ENCODE measurements around the gene LRRK2.
"Not testable (repeated sequence)": the region's sequence is repeated elsewhere in the genome, so short reads cannot be mapped to it uniquely, and the experiment has no call there.

Gene LRRK2

DNA sequence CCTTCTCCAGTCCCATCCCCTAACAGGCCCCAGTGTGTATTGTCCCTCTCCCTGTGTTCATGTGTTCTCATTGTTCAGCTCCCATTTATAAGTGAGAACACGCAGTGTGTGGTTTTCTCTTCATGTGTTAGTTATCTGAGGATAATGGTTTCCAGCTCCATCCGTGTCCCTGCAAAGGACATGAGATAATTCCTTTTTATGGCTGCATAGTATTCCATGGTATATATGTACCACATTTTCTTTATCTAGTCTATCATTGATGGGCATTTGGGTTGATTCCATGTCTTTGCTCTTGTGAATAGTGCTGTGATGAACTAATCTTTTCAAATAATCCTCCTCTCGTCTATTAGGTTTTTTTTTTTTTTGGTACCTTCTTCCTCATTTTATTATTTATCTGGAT, 25.9 kb downstream of the LRRK2 start:
- DNase-seq, result not testable (repeated sequence)

DNA sequence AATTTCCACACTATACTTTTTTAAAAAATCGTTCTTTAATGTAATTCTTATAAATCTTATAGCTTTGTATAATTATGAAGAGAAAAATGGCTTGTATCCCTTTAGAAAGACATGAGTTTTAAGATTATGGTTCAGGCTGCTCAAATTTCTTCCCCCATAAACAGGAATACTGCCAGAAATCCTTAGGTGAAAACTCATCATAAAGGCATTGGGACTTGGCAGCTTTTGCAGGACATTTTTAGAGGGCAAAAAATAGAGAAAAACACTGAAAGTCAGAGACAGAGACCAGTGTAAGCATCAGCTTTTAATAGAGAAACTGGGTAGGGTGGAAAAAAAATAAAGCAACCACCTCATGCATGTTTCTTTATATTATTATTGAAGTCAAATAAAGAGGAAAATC, 29.1 kb downstream of the LRRK2 start:
- no peak for DNase-seq

DNA sequence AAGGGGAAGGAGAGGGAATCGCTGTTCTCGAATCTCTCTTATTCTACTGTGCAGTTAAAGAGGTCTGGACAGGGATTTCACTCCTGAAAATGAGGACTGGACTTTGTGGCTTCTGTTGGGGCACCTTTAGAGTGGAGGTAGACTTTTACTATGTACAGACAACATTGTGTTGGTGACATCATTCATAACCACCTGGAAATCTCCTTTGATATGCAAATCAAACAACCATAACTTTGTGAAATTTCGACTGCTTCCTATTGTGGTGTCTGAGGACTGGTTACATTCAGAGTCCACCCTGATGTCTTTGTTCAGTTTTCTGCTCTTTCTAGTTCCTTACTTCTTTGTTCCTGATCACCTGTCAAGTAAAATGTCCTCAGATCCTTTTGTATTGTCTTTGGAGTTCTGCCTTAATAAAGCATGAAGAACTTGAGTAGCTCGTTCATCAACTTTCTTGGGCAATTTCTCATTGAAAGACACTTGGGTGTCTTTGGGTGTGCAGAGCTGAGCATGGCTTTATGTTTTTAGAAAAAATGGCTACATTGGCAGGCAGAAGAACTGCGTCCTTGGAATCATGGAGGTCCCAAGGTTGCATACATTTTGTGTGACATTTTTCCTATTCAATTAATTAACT, 29.8 kb downstream of the LRRK2 start:
- no peak for DNase-seq

- DNase-seq, result no peak
Observed at GRCh38 chr12:40258371-40258770, 33.6 kb downstream of the LRRK2 start.

GRCh38 chr12:40261937-40262336, 37.1 kb downstream of the LRRK2 start:
- DNase-seq, result no peak

GRCh38 chr12:40262657-40263056, 37.9 kb downstream of the LRRK2 start:
- no peak for DNase-seq

DNA sequence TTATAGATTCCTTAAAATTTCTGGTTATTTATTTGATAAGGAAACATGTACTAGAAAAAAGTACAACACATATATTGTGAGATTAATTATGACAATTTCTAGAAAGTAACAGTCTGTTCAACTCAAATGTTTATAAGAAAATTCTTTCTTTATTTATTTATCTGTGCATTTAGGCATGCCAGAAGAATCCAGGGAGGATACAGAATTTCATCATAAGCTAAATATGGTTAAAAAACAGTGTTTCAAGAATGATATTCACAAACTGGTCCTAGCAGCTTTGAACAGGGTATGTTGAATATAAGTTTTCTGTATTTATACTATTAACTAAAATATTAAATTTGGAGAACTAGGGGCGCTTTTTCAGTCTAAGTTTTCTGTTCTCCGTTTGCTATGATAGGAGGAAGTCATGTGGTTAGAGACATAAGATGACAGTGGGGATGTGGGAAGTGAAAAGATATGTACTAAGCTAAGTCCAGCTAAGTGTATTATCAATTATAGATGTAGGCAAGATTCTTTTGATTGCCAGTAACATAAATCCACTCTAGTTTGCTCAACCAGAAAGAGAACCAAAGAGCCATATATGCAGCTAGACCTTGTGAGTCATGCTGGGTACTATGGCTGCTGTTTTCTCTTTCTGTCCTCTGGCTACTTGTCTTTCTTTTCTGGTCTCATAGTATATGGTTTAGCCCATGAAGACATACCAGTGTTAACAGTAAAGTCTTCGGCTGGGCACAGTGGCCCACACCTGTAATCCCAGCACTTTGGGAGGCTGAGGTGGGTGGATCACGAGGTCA, 39.0 kb downstream of the LRRK2 start:
- DNase-seq, result no peak

DNA sequence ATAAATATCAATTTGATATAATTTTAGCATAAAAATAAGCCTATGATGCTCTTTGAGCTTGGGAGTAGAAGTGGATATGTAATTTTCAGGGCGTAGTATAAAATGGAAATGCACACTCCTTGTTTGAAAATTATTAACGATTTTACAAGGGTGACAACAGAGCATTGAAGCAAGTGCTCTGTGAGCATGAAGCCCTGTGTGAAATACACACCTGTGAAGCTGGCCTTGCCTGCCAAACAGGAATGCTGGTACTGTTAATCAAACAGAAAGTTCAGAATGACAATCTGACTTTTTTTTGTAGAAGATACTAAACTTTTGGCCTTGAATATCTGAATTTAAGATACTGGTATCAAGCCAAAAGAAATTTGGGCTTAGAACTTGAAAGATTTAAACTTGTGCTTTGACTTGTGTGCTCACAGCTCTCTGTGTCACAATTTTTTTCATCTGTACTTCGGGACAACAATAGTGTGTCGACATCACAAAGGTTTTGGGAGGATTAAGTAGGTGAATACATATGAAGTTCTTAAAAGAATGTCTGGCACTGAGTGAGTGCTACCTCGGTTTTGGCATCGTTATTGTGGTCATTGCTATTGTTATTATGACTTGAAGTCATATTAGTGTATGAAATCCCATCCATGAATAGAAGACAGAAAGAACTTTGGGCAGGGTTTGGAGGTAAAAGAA, 47.3 kb downstream of the LRRK2 start:
- DNase-seq, result no peak

- no peak for DNase-seq
Observed at GRCh38 chr12:40281791-40282364, 57.1 kb downstream of the LRRK2 start.

- DNase-seq, result no peak
Observed at GRCh38 chr12:40286583-40286982, 61.8 kb downstream of the LRRK2 start.

DNA sequence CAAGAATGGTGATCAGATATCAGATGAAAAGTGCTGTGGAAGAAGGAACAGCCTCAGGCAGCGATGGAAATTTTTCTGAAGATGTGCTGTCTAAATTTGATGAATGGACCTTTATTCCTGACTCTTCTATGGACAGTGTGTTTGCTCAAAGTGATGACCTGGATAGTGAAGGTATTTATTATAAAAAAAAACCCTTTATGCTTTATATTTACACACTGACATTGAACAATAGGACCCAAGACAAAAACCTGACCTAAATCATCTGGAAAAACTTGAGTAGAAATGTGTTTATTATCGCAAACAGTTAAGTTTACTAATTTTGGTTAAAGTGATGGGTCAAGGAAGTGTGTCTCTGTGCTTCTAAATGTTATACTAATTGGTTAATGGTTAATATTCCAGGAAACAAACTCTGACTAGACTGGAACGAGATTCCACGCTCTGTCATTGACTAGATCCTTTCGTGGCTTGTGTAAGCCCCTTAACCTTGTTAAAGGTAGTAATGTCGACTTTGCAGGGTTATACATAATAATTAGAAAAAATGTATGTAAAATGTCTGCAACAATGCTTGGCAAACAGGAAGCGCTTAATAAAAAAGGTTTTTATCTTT, 62.7 kb downstream of the LRRK2 start:
- DNase-seq, result no peak

GRCh38 chr12:40292788-40293429, 68.1 kb downstream of the LRRK2 start:
- no peak for DNase-seq

DNA sequence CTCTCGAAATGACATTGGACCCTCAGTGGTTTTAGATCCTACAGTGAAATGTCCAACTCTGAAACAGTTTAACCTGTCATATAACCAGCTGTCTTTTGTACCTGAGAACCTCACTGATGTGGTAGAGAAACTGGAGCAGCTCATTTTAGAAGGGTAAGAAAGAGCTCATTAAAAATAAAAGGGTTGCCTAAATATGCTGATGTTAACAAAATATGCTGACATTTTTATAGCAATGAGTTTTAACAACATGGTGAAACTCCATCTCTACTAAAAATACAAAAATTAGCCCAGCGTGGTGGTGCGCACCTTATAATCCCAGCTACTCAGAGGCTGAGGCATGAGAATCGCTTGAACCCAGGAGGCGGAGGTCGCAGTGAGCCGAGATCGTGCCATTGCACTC, 73.5 kb downstream of the LRRK2 start:
- DNase-seq, result no peak

- DNase-seq, result no peak
Observed at GRCh38 chr12:40300490-40300889, 75.7 kb downstream of the LRRK2 start.

DNA sequence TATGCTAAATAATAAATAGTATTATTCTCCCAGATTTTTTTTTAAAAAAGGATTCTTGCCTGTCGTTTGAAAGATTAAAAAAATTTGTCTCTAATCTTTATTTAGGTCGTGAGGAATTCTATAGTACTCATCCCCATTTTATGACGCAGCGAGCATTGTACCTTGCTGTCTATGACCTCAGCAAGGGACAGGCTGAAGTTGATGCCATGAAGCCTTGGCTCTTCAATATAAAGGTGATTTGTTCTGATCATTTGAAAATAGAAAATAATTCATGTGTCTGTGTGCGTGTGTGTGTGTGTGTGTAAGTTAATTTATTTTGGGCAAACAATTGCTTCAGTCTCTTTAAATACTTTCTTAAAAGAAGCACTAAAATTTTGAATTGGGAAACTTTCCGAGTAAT, 84.2 kb downstream of the LRRK2 start:
- no peak for DNase-seq

- no peak for DNase-seq
Observed at GRCh38 chr12:40310211-40310610, 85.4 kb downstream of the LRRK2 start.

GRCh38 chr12:40312196-40312595, 87.4 kb downstream of the LRRK2 start:
- no peak for DNase-seq

DNA sequence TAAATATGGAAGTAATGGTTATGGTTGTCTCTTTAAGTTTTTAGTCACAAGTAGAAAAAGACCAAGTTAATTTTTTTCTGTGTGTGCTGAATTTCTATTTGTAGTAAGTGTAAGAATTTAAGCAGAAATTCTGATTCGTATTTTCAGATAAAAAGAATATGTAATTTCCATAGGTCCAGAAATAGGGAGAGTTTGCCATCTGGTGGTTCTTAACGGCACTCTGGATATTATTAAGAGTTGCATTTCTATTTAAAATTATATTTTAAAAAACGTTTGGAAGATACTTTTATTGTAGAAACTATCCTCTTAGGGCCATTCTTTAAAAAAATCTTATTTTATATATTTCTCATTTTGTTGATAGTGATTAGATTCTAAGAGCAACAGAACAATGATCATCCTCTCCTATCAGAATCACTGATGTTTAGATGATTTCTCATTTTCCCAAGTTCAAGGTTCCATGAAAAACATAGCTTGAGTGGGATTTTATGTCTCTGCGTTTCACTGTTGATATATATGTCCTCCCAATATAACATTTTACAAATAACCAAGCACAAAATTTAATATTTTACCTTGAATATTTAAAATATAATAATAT, 88.3 kb downstream of the LRRK2 start:
- no peak for DNase-seq

DNA sequence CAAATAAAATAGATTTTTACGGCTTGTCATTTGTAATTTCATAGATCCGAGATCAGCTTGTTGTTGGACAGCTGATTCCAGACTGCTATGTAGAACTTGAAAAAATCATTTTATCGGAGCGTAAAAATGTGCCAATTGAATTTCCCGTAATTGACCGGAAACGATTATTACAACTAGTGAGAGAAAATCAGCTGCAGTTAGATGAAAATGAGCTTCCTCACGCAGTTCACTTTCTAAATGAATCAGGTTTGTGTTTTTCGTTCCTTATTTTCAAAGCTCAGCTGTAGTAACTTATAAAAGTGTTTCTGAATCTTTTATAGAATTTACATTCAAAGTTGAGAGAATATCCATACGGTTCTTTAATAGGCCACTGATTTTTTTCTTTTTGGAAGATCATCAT, 89.1 kb downstream of the LRRK2 start:
- DNase-seq, result no peak

DNA sequence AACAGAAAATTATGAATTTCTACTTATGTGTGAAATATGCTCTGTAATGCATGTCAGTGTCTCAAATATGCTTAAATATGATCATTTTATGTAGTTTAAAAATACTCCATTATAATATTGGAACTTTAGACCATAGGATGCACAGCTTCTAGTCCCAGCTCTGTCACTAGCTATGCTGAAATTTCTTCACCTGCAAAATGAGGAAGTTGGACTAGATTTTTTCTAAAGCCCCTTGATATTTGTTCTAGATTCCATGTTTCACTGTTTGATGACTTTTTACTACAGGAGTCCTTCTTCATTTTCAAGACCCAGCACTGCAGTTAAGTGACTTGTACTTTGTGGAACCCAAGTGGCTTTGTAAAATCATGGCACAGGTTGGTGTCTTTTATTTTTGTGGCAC, 90.1 kb downstream of the LRRK2 start:
- DNase-seq, result no peak

DNA sequence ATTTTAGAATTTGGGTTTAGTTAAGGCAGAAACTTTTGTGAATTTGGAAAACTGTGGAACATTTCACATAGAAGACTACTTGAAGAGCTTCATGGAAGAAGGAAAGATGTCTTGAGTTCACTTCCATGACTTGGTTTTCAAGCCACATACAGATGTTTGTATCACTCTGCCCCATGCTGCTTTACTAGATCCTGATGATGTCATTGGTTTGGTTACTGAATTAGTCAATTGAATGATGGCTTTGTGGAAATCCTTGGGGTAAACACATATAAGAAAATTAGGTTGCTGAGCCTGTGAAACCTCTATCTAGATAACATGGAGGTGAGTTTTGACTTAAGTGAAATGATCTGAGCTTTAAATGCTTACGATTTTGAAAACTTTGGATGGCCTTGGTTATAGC, 90.6 kb downstream of the LRRK2 start:
- DNase-seq, result no peak

- no peak for DNase-seq
Observed at GRCh38 chr12:40324261-40324660, 99.5 kb downstream of the LRRK2 start.
